HG03280 (cell line): ENCODE data around the gene MAPKAP1.

Experiments used
- ATAC-seq: cut with Tn5 transposase; IDR thresholded peaks from one replicate; pipeline ENCODE4 v1.9.1; 2021; ENCODE audit warnings: mild to moderate bottlenecking, moderate library complexity; ENCODE audit not compliant: unreplicated experiment

MAPKAP1 gene

DNA sequence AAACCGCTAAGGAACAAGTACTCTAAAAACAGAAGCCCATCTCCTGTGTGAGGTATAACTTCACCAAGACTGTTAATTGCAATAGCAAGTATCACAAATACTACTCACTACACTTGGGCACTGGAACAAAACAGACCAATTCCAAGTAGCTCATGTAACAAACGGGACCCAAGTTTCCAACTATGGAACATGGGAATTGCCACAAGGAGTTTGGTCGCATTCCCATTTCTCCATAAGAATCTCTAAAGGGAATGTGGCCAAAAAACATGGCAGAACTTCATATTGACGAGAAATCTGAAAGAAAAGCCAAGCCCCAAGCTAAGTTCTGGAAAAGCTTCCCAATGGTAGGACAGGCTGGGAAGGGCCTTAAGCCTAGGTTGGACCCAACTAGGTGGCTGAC is 162.5 kb downstream of the MAPKAP1 start:
- ATAC-seq = no peak

DNA sequence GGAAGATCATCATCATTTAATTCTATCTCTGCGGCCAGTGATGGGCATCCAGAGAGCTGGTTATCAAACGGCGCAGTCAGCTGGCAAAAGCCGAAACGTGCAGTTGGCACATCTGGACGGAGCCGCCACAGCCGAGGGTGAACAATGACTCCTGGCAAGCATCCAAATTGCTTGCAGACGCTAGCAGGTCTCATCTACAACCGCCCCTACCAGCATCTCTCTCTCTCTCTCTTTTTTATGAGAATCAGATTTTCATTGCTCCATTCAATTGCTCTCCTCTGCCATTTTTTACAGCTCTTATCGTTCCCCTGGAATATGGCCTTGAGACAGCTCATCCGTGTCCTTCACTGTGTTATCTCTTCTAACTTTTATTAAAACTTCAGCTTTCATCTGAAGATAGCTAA is 165.2 kb downstream of the MAPKAP1 start:
- no peak for ATAC-seq

DNA sequence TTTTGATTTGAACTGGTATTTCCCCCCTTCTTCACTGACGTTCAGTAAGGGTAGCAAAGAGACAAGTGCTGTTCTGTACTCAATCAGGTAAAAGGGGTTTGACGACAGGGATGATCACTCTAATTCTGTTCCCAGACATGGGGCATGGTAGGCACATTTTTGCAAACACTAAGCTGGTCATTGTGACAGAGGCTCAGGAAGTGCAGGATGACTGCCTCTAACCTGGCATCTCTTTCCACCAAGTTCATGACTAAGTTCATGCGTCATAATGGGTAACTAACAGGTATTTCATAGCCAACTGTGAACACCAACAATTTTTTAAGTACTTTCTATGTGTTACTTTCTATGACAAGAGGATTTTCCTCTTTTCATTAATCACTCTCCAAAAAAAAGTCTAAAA is 166.5 kb downstream of the MAPKAP1 start:
- no peak for ATAC-seq

DNA sequence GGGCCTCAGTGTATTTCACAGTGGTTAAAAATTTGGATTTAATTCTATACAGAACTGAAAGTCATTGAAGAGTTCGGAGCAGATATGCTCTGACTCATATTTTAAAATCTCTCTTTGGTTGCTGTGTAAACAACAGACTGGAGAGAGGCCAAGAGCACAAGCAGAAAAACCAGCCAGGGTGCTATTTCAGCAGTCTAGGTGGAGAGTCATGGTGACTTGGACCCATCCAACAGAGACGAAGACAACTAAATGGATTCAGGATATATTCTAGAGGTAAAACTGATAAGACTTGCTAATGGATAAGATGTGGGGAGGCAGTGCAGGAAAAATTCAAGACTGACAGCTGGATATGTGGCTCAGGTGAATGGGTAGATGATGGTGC is 168.9 kb downstream of the MAPKAP1 start:
- no peak for ATAC-seq

DNA sequence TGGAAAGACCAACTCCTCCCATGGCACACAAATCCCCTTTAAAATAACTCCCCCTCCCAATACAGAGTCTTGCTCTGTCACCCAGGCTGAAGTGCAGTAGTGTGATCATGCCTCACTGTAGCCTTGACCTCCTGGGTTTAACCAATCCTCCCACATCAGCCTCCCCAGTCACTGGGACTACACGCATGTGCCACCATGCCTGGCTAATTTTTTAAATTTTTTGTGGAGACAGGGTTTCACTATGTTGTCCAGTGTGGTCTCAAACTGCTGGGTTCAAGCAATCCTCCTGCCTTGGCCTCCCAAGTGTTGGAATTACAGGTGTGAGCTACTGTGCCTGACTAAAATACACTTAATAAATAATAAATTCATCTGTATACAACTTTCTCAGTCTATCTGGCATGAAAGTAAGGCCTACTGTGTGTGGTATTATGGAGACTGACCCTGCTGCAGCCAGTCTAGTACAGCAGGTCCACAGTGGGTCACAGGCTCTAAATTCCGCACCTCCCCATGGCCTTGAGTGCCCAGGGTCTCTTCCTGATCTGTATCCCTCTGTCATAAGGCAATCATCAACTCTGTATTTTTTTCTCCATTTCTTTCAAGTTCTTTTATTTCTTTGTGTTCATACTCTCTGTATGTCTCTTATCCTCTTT is 169.4 kb downstream of the MAPKAP1 start:
- no peak for ATAC-seq

DNA sequence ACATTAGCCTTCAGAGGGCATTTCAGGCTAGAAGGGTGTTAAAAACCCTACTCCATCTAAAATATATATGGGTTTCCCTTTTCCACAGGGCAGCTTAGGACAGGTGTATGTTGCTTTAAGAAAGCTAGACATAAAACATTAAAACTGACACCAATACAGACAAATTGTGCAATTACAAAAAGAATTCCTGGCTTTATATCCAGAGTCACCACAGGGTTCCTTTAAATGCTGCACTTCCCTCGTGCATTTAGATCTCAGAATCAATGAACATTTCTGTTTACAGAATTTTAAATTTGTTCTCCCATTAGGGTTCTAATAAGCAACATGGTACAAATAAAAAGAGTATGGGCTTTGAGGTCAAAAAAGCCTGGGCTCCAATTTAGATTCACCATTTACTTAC is 170.2 kb downstream of the MAPKAP1 start:
- no peak for ATAC-seq

DNA sequence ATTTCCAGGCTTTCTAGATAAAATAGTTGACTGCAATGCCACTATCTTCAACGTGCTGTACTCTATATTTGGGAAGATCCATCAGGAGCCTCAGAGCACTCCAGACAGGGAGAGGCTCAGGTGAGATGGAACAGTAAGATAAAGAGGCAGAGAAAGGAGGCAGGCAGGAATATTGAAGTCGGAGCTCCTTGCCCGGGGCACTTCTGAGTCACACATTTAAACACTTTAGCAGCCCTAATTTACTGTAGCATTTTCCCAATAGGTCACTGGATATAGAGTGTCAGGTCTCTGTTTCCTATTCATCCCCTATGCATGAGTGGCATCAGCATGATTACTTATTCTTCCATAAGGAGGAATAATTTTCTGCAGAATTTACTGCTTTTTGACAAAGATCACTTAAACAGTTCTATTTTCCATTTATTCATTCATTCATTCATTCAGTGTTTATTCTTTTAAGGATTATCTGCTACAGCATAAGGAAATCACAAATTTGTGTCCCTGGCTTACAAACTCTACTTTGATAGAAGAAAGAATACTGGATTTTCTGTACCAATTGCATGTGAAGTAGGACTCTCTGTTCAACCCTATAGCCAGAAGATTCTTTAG is 170.7 kb downstream of the MAPKAP1 start:
- ATAC-seq = no peak

DNA sequence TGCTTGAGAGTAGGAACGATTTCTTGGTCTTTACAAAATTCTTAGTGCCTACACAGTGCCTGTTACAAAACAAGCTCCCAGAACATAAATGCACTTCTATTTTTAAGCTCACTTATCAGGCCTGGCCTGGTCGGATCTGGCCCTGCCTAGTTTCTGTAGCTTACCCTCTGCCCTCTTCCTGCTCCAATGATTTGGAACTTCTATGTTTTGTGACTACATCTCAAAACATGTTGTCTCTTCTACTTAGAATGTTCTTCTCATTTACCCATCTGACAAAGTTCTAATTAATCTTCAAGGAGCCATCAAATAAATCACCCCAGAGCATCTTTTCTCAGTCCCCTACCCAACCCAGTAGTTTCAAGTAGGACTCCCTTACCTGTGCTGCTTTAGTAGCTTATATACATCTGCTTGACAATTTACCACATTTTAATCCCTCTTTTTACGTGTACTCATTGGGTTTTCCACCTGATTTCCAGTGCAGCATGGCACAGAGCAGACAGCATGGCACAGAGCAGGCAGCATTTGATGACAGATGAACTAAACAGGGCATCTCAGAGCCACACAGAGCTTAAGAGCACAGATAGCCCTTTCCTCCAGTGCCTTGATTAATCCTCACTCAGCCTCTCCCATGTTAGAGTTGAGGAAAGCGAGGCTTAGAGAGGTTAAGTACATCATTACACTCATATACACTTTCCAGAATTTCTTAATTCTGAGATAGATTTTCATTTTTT is 171.9 kb downstream of the MAPKAP1 start:
- ATAC-seq = no peak

DNA sequence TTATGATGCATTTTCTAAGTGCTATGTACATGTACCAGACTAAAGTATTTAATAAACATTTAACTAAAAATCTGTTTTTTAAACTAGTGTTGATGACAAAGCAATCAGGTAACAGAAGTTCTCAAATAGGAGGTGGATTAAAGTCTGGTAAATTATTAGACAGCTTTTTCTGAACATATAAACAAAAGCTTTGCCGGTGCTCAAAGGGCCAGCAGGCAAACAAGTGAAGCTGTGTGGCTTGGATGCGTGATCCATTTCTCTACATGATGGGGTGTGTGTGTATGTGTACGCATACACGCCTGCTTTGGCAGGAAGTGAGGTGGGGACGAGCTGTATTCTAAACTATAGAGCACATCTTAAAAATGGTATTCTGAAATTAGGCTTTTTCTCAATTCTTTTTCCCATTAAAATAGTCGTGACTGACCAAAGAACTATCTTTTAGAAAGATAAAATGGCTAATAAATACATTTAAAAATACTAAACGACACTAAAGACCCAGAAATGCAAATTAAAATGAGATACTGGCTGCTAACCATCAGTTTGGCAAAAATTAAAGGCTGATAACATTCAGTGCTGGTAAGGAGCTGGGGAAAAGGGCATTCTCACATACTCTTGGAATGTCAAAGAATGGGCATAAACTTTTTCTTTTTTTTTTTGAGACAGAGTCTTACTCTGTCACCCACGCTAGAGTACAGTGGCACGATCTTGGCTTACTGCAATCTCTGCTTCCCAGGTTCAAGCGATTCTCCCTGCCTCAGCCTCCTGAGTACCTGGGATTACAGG is 174.0 kb downstream of the MAPKAP1 start:
- ATAC-seq = no peak

DNA sequence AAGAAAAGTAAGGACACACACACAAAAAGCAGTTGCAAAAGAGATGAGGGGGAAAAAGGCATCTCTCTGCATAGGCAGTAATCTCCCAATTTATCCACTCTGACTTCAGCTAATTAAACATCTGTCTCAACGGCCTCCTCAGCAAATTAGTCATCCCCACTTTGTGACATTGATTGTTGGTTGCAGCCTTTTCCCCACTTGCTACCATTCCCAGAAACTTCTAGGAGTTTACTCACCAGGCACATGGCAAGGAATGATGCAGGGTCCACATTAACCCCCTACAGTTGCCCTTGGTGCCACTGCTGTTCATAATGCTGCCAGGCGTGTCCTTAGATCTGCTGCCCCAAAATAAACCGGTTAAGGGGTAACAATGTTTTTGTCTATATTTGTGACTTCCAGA is 174.6 kb downstream of the MAPKAP1 start:
- no peak for ATAC-seq

DNA sequence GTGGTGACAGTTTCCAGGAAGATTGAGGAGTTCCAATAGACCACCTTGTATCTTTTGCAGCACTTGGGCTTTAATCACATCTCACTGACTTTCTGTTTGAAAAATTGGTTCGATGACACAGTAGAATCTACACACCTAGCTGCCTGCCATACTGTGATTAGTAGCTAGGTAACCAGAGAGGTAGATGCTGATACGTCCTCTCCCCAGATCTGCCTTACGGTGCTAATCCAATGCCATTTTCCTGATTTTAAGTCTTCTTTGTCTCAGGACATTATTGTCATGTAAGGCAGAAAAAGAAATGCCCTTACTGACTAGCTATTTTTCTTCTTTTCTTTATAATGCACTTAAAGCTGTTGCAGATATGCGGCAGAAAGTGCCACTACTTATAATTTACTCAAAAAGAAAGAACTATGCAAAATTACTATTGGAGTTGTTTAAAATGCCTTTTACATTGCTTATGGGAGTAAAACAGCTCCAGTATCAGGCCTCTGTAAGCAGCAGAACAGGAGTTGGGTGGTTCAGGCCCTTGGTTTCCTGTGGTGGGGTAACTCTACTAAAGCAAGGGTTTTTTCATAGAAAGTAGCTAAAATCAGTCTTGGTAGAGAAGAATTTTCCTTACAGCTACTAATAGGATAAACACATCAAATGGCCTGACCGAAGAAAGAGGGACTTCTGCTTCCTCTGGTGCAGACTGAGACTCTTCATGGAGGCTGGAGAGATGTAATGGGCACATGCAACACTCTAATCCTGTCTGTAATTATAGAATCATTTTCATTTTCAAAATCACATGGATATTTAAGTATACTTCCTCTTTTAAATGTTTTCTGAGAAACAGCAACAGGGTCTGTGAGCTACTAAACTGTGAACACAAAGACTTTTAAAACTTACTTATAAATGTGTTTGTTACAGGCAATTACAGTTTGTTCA is 177.2 kb downstream of the MAPKAP1 start:
- peak; percentile 67 for ATAC-seq

DNA sequence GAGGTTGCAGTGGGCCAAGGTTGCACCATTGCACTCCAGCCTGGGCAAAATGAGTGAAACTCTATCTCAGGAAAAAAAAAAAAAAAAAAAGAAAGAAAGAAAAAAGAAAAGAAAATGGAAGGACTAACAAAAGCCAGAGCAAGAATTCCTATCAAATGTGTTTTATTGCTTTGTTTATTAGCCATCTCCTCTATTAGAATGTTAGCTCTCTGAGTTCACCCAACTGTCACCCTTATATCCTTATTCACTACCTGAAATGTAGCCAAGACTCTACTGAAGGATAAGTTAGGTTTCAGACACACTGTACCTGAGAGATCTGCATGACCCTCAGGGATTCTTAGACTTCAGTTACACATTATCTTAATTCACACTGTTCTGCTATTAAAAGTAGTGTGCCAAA is 177.9 kb downstream of the MAPKAP1 start:
- ATAC-seq = no peak

DNA sequence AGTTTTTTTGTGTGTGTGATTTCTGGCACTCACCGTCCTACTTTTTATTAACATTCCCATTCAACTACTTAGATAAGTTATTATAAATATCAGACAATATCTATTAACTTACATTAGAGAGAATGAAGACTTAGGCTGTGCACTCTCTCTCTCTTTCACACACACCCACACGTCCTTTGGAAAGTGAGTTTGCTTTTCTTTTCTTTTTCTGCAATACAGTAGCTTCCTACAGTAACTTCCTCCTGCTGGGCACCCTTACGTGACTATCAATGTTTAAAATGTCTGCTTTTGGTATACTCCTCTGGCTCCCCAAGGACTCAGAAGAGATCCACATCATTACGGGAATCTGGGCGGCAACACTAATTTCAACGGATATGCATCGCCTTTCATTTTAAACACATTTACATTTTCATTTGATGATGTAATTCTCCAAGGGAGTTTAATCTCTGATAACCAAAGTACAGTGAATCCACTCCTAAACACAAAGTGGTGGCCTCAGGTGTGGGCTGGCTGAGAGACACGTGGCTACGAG is 179.5 kb downstream of the MAPKAP1 start:
- ATAC-seq = no peak

DNA sequence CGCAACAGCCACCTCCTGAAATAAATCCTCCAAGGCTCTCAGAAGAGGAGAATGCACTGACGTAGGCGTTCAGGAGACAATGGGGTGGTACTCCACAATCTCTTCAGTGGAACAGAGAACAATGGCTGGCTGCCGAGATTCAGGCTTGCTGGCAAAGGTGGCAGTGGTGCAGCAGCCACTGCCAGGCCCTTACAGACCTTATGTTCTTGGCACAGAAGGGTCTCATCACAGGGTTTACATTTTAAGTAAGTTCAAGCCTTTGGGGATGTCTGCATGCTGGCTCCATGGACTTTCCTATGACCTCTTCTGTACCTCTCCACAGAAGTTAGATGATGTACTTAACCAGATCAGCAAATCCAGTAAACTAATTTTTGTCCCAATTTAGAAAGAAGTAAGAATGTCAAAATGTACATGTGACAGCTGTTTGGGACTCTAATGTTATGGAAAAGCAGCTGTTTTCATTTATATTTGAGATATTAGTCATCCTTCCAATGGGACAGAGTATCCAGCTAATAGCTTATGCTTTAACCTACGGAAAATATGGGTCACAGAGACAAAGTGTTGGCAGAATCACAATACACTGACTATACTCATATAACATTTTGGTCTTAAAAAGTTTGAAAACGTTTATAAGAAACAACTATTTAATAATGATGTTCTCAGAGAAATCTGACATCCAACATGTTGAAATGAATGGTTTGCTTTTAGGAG is 180.9 kb downstream of the MAPKAP1 start:
- ATAC-seq = no peak

DNA sequence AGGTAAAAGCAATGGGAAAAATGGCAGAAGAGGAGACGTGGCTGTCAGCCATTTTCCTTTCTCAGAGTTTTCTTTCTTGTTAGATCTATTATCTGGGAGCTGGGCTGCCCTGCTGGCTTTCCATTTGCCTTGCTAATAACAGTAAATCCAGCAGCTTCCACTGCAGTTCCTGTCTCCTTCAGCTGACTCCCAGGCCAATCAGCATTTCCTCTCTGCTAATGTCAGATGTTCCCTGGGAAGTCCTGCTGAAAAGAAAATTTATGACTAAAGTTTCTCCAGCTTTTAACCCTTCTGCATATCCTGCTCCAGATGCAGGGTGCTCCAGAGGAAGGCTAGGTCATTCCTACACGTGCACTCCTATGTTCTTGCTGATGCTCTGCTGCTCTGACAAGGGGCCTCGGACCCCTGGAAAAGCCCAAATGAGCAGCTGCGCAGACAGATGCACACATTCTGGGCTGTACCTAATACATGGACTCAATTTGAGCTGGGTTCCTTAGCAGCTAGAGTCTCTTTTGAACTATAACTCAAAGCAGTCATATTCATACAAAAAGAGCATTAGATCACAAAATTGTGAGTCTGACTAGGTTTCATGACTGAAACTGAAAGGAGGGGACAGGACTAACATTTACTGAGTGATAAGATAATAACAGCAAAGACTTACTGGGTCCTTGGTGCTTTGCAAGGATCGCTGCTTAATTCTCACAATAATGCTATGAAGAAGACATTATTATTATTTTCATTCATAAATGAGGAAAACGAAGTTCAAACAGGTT is 182.2 kb downstream of the MAPKAP1 start:
- no peak for ATAC-seq

DNA sequence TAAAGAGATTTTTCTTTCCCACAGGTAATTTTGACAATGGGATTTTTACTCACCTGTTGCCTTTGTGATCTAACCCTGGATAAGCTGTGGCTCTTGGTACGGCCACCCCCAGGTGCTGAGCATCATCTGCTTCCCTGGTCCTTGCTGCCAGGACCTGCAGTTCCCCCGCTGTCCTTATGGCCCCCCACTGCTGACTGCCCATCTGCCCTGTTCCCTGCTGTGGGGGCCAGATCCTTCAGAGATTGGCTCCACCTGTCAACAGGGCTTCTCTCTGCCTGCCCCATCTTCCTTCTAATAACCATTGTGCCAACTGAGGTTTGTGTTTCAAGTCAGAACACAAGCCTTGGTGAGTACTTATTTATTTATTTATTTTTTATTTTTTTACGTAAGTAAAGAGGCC is 183.3 kb downstream of the MAPKAP1 start:
- ATAC-seq = no peak

DNA sequence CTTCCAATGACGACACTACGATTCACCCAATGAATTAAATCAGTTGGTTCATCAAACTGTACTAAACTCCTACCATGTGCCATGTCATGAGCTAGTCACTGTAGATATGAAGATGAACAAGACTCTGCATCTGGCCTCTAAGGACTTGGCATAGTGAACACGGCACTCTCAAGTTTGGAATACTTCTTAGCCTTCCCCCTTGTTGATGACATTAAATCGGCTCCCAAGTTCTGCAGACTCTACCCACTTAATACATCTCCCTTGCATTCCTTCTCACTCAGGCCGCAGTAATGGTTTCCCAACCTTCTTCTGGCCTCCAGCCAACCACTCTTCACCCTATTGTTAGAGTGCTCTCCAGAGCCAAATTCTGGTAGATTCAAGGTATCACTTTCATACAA is 184.7 kb downstream of the MAPKAP1 start:
- ATAC-seq = no peak

DNA sequence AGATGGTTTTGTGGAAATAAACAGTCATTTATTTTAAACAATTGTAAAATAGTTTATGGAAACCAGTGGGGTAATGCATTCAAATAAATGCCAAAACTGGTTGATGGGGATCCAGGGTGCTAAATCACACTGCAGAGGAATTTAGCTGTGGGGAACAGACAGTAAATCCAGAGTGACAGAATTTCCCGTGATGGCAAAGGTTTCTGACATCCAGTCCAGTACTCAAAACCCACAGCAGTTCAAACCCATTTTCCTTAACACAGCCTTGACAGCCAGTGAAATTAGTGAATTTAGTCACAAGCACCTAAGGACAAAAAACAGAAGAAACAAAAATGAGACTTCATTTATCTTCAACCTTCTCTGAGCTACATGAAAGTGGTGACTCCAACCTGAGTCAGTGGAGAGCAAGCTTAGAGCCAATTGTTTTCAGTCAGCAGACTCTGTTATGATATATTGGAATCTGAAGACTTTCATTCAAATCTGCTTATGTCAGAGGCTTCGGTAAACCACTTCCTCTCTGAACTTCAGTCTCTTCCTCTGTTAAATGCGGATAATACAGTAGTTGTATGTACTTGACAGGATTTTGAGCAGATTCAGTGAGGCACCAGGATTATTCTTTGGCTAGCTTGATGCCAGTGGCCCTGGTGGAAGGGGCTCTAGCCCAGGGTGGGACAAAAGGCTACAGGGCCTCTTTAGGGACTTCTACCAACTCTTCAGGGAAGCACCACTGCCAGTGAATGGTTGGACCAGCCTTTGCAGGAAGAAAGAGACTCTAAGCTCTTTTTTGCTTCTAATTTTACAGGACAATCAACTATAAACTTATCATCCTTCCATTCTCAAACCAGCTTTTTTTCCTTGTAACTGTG is 185.3 kb downstream of the MAPKAP1 start:
- no peak for ATAC-seq
